ENCODE data around the gene MC5R.
"Not testable (repeated sequence)": the region's sequence is repeated elsewhere in the genome, so short reads cannot be mapped to it uniquely, and the experiment has no call there.

The MC5R gene

DNA sequence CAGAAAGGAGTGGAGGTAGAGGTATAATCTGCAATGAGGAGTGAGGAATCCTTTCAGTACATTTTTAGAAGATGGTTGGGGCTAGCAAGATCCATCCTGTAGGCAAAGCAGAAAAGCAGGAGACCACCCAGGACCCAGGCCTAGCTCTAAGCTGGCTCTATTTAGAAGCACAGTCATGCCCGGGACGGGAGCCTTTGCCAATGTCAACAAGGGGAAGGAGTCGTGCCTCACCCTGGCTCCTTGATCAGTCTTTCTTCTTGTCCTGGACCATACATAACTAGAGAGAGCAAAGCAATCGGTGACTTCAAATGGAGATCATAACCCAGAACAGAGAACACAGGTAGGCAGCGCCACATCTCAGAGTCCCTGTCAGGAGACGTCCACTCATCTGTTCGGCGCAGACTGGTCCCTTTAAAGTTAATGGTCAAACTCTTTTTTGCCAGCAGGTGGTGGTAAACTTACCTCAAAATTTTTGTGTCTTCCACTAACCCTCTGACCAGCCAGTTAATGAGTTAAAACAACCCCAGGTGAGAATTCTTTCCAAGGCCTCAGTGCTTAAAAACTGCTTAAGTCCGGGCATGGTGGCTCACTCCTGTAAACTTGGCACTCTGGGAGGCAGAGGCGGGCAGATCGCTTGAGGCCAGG, 8.0 kb downstream of the MC5R start:
- DNase-seq (ENCODE audit: low read depth, low spot score) = no peak
- TF ChIP-seq, protein P1, sequence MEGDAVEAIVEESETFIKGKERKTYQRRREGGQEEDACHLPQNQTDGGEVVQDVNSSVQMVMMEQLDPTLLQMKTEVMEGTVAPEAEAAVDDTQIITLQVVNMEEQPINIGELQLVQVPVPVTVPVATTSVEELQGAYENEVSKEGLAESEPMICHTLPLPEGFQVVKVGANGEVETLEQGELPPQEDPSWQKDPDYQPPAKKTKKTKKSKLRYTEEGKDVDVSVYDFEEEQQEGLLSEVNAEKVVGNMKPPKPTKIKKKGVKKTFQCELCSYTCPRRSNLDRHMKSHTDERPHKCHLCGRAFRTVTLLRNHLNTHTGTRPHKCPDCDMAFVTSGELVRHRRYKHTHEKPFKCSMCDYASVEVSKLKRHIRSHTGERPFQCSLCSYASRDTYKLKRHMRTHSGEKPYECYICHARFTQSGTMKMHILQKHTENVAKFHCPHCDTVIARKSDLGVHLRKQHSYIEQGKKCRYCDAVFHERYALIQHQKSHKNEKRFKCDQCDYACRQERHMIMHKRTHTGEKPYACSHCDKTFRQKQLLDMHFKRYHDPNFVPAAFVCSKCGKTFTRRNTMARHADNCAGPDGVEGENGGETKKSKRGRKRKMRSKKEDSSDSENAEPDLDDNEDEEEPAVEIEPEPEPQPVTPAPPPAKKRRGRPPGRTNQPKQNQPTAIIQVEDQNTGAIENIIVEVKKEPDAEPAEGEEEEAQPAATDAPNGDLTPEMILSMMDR (IDR thresholded peaks at IDR 0.05; ENCODE audit: insufficient read depth, low read length, missing control alignments) = no peak
- CTCF ChIA-PET = interaction anchor here (0.7 to 2.9 kb wide), 2 partner anchors 19 to 255 kb away, joined by 3 to 11 read pairs; no protein-coding TSS in a partner anchor
- no peak overlapping the region for H3K4me3 ChIP-seq (ENCODE audit: low read depth, low read length)
- POLR2A ChIA-PET = no interaction called here

GRCh38 chr18:13834496-13835015, 10.6 kb downstream of the MC5R start:
- POLR2A ChIA-PET = no interaction called here
- TF ChIP-seq, protein P1 (IDR thresholded peaks at IDR 0.05; ENCODE audit: insufficient read depth, low read length, missing control alignments) = no peak
- no peak for DNase-seq (ENCODE audit: low read depth, low spot score)
- no peak overlapping the region for H3K4me3 ChIP-seq (ENCODE audit: low read depth, low read length)
- CTCF ChIA-PET = no interaction called here

DNA sequence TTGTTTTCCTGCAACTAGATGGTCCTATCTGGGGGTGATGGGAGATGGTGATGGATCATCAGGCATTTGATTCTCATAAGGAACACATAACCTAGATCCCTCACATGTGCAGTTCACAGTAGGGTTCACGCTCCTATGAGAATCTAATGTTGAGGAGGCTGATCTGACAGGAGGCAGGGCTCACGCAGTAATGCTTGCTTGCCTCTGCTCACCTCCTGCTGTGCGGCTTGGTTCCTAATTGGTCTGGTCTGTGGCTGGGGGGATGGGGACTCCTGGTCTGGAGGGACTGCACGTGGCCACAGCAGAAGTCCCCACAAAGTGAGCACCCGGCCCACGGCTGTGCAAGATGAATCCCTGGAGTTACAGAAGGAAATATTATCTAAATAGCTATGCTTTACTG, 11.3 kb downstream of the MC5R start:
- POLR2A ChIA-PET = no interaction called here
- CTCF ChIA-PET = no interaction called here
- DNase-seq (ENCODE audit: low read depth, low spot score) = no peak
- H3K4me3 ChIP-seq (ENCODE audit: low read depth, low read length) = no peak overlapping the region
- TF ChIP-seq, protein P1 (IDR thresholded peaks at IDR 0.05; ENCODE audit: insufficient read depth, low read length, missing control alignments) = no peak

DNA sequence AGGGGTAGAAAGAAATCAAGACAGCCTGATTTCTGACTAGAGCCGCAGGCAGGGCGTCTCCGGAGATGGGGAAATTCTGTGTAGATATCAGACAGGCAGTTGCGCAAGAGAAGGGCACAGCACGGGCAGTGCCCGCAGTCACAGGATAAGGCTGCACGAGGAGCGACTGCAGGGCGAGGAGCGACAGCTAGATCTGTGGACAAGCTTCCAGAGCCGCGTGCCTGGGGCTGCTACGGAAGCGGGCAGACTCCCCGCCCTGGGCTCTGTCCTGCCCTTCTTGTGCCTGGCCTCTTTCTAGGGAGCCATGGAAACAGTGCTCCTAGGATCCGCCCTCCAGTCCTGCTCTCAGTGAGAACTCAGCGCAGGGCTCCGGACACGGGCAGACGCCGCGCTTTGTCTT, 12.6 kb downstream of the MC5R start:
- ChIA-PET CTCF (no interaction called here), POLR2A (no interaction called here)
- TF ChIP-seq, protein P1 (IDR thresholded peaks at IDR 0.05; ENCODE audit: insufficient read depth, low read length, missing control alignments) = no peak
- no peak for DNase-seq (ENCODE audit: low read depth, low spot score)
- H3K4me3 ChIP-seq (ENCODE audit: low read depth, low read length) = no peak overlapping the region

DNA sequence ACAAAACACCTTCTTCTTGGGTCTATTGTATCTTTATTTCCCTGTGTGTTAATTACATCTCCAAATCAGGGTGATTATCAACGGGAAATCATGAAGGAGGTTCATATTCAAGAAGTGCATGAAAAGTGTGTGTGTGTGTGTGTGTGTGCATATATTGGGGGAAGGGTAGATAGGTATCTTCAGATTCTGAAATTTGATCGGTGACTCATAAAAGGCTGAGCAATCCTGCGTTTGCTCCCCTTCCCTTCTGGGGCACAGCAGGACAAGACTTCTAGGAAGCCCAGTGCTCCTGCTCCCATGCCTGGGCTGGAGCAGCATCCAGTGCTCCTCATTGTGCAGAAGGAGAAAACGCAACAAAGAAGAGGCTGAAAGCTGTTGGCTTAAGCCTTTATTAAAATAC, 25.8 kb downstream of the MC5R start:
- POLR2A ChIA-PET = no interaction called here
- no peak for DNase-seq (ENCODE audit: low read depth, low spot score)
- CTCF ChIA-PET = interaction anchor here (0.6 kb wide), 1 partner anchor 92 kb away, joined by 3 read pairs; no protein-coding TSS in a partner anchor
- no peak overlapping the region for H3K4me3 ChIP-seq (ENCODE audit: low read depth, low read length)
- TF ChIP-seq, protein P1 (IDR thresholded peaks at IDR 0.05; ENCODE audit: insufficient read depth, low read length, missing control alignments) = no peak

- CTCF ChIA-PET; DNase-seq (ENCODE audit: low read depth, low spot score); H3K4me3 ChIP-seq (ENCODE audit: low read depth, low read length); POLR2A ChIA-PET: not testable (repeated sequence)
These were observed 38.9 kb downstream of the MC5R start for GRCh38 chr18:13862898-13863297.
